PFSK-1 (cell line): Measurements from ENCODE around the gene SIPA1L3.

ENCODE experiments used
- POLR2AphosphoS5 ChIP-seq: IDR thresholded peaks from 2 replicates; pipeline ENCODE4 v1.6.1; 2012; ENCODE audit warnings: low read depth, mild to moderate bottlenecking, control low read depth, low read length, moderate library complexity
- REST ChIP-seq, 2 experiments: IDR thresholded peaks; 2 replicates each; pipeline versions ENCODE4 v1.6.1 to v1.8.0; 2011 to 2012; ENCODE audit warnings: low read depth in 2 of 2, low read length in 2 of 2, control low read depth in 1 of 2, inconsistent platforms in 1 of 2, mild to moderate bottlenecking in 1 of 2, moderate library complexity in 1 of 2; ENCODE audit not compliant: insufficient read depth in 1 of 2
- SIN3A ChIP-seq: IDR thresholded peaks from 2 replicates; pipeline ENCODE4 v1.6.1; 2012; ENCODE audit warnings: mild to moderate bottlenecking, low read length, moderate library complexity, borderline replicate concordance; ENCODE audit not compliant: insufficient read depth
- TAF1 ChIP-seq: IDR thresholded peaks from 2 replicates; pipeline ENCODE4 v1.6.1; 2012; ENCODE audit warnings: low read length, control low read depth, borderline replicate concordance; ENCODE audit not compliant: insufficient read depth

GRCh38 chr19:38144667-38145066 lies 237.7 kb downstream of the SIPA1L3 start:
- TF ChIP-seq POLR2AphosphoS5 (no peak), TAF1 (no peak), REST (IDR thresholded peaks at IDR 0.05; ENCODE audit: insufficient read depth in 1 of 2, low read depth in 2 of 2, low read length in 2 of 2) (no peak), SIN3A (no peak)
